22Rv1 (cell line): ENCODE results near the gene LRRFIP1.

Experiments
- CTCF ChIP-seq: fragments of 450-650 bp; IDR thresholded peaks from 2 replicates; pipeline ENCODE4 v1.5.1; 2017; ENCODE audit warnings: mild to moderate bottlenecking
- ZFX ChIP-seq: fragments of 450-650 bp; IDR thresholded peaks from 2 replicates; pipeline ENCODE4 v1.6.1; 2017; ENCODE audit warnings: antibody characterized with exemption, borderline replicate concordance

- TF ChIP-seq CTCF (no peak), ZFX (no peak)
Measured at GRCh38 chr2:237694415-237695194, 67.2 kb downstream of the LRRFIP1 start.
